ENCODE results near the gene CEP89.
"Not testable (repeated sequence)": the region's sequence is repeated elsewhere in the genome, so short reads cannot be mapped to it uniquely, and the experiment has no call there.

GRCh38 chr19:32977813-32978212 is 6.1 kb upstream of the CEP89 start:
- not testable (repeated sequence) for TF ChIP-seq CTCF, POLR2AphosphoS5, POLR2A (IDR thresholded peaks at IDR 0.05)
